GM23338 (cell line): Measurements from ENCODE around the gene FCHSD1. TPM values are rescaled to one million over a fixed set of nuclear protein-coding genes. Genes with fewer than 3 reads are reported as not detected.

ENCODE experiments used
- ATAC-seq: fragments of 200-7000 bp; cut with Tn5 transposase; 3 replicates; pipeline ENCODE4 v1.9.1; 2020
- DNase-seq: peaks from one replicate; pipeline ENCODE4 v3.0.0-alpha.2; 2015; ENCODE audit warnings: low spot score
- H2AFZ ChIP-seq: fragments of 200-600 bp; sonication (generic); 2 replicates; pipeline ENCODE4 v1.8.0; 2016; ENCODE audit warnings: antibody characterized with exemption, mild to moderate bottlenecking, moderate library complexity
- H3F3A ChIP-seq: fragments of 200-600 bp; sonication (generic); replicated peaks from 2 replicates; pipeline ENCODE4 v1.8.0; 2017; ENCODE audit warnings: antibody characterized with exemption, mixed run types, low read depth
- H3K27ac ChIP-seq: fragments of 200-600 bp; sonication (generic); 2 replicates; pipeline ENCODE4 v1.6.1; 2016; ENCODE audit warnings: low read depth
- H3K27me3 ChIP-seq: fragments of 200-600 bp; sonication (generic); 2 replicates; pipeline ENCODE4 v1.8.0; 2016; ENCODE audit warnings: mild to moderate bottlenecking, mixed run types, moderate library complexity; ENCODE audit not compliant: insufficient read depth
- H3K36me3 ChIP-seq: fragments of 200-600 bp; sonication (generic); 2 replicates; pipeline ENCODE4 v1.8.0; 2016; ENCODE audit warnings: mild to moderate bottlenecking; ENCODE audit not compliant: insufficient read depth
- H3K4me1 ChIP-seq: fragments of 200-600 bp; sonication (generic); 2 replicates; pipeline ENCODE4 v1.8.0; 2016; ENCODE audit warnings: mild to moderate bottlenecking, moderate library complexity; ENCODE audit not compliant: insufficient read depth
- H3K4me2 ChIP-seq: fragments of 200-600 bp; sonication (generic); 2 replicates; pipeline ENCODE4 v1.7.1; 2017; ENCODE audit warnings: mixed run types
- H3K4me3 ChIP-seq: fragments of 200-600 bp; sonication (generic); 2 replicates; pipeline ENCODE4 v1.6.1; 2016; ENCODE audit warnings: mixed run types
- H3K79me2 ChIP-seq: fragments of 200-600 bp; sonication (generic); replicated peaks from 2 replicates; pipeline ENCODE4 v1.8.0; 2017; ENCODE audit warnings: mild to moderate bottlenecking; ENCODE audit not compliant: insufficient read depth
- H3K9me2 ChIP-seq: fragments of 200-600 bp; sonication (generic); 2 replicates; pipeline ENCODE4 v1.8.0; 2017; ENCODE audit not compliant: insufficient read depth
- H4K20me1 ChIP-seq: fragments of 200-600 bp; sonication (generic); replicated peaks from 2 replicates; pipeline ENCODE4 v1.8.0; 2017; ENCODE audit warnings: mild to moderate bottlenecking; ENCODE audit not compliant: insufficient read depth
- H3K27ac Mint-ChIP-seq: 2 replicates; pipeline ENCODE4 v1.8.0; 2020; ENCODE audit warnings: inconsistent platforms, mild to moderate bottlenecking, moderate library complexity, mixed read lengths
- H3K27me3 Mint-ChIP-seq: 3 replicates; pipeline ENCODE4 v1.8.0; 2022; ENCODE audit warnings: low read depth, mild to moderate bottlenecking, moderate library complexity, mixed read lengths, inconsistent platforms; ENCODE audit not compliant: insufficient read depth, poor library complexity
- H3K36me3 Mint-ChIP-seq: 3 replicates; pipeline ENCODE4 v1.8.0; 2021; ENCODE audit warnings: low read depth, mild to moderate bottlenecking, inconsistent platforms, moderate library complexity, mixed read lengths
- H3K4me1 Mint-ChIP-seq: 3 replicates; pipeline ENCODE4 v1.8.0; 2020; ENCODE audit warnings: mild to moderate bottlenecking, inconsistent platforms, mixed read lengths
- H3K4me3 Mint-ChIP-seq: 3 replicates; pipeline ENCODE4 v1.8.0; 2021; ENCODE audit warnings: moderate library complexity, mild to moderate bottlenecking, inconsistent platforms, mixed read lengths
- H3K9me3 Mint-ChIP-seq: 3 replicates; pipeline ENCODE4 v1.8.0; 2020; ENCODE audit warnings: moderate library complexity, mild to moderate bottlenecking, inconsistent platforms, mixed read lengths
- CTCF ChIP-seq, 2 experiments: fragments of 200-600 bp in 1 of 2; sonication (generic) in 1 of 2; conservative IDR thresholded peaks; 2 replicates each; pipeline versions ENCODE4 v1.5.1 to v1.6.1; 2016 to 2017; ENCODE audit warnings: antibody characterized with exemption in 2 of 2, low read depth in 2 of 2, mild to moderate bottlenecking in 2 of 2, moderate library complexity in 1 of 2
- EZH2 ChIP-seq: fragments of 200-600 bp; sonication (generic); IDR thresholded peaks from one replicate; pipeline ENCODE4 v1.8.0; 2017; ENCODE audit warnings: antibody characterized with exemption, mild to moderate bottlenecking, low read depth; ENCODE audit not compliant: unreplicated experiment
- JUNB ChIP-seq: IDR thresholded peaks from one replicate; pipeline ENCODE4 v1.6.1; 2016; ENCODE audit warnings: antibody characterized with exemption; ENCODE audit not compliant: unreplicated experiment
- POLR2AphosphoS5 ChIP-seq: IDR thresholded peaks from 2 replicates; pipeline ENCODE4 v1.6.1; 2016; ENCODE audit warnings: antibody characterized with exemption, low read depth
- ZNF114 ChIP-seq: fragments of 250-450 bp; sonication (Bioruptor Pico); IDR thresholded peaks from 2 replicates; pipeline ENCODE4 v1.5.0; 2020; ENCODE audit warnings: mild to moderate bottlenecking, moderate library complexity
- ZNF331 ChIP-seq: fragments of 250-450 bp; sonication (Bioruptor Pico); IDR thresholded peaks from 2 replicates; pipeline ENCODE4 v1.5.0; 2020; ENCODE audit warnings: low read depth, mild to moderate bottlenecking, moderate library complexity
- polyA plus RNA-seq: library from polyadenylated mRNA; unstranded; fragments of >200 nt; fragmentation: Nextera tagmentation; extraction: Ambion mirVana; gene quantifications from 2 replicates; pipeline ENCODE4 v1.2.1, GENCODE V29; 2016
- total RNA-seq: library from RNA; depleted of rRNA; stranded (reverse); fragments of >200 nt; shearing (Covaris generic); gene quantifications from 2 replicates; pipeline ENCODE4 v1.2.3, GENCODE V29; 2014

FCHSD1 gene
- total and polyA plus RNA-seq, 2 experiments from 2014 or later = 24.7 to 46.6 TPM

- peaks cover 14% of the 10 kb centered on the region for H3K4me1 Mint-ChIP-seq
- no peak overlapping the region for H3K4me2 ChIP-seq
- no peak overlapping the region for H2AFZ ChIP-seq
- H3K27ac ChIP-seq = no peak overlapping the region
- ATAC-seq = peak; percentile 97
- H3K4me3 Mint-ChIP-seq = no peak overlapping the region
- peaks cover 37% of the 10 kb centered on the region for H3K36me3 ChIP-seq
- no peaks in the 10 kb centered on the region for H3K9me3 Mint-ChIP-seq
- no peak for TF ChIP-seq POLR2AphosphoS5
- peak; percentile 90 to 99 for TF ChIP-seq CTCF (conservative IDR thresholded peaks at IDR 0.05; ENCODE audit: low read depth in 2 of 2)
- H3K79me2 ChIP-seq = no peaks in the 10 kb centered on the region
- H3K4me3 ChIP-seq = no peak overlapping the region
- H3K9me2 ChIP-seq = no peaks in the 10 kb centered on the region
- no peaks in the 10 kb centered on the region for H3K4me1 ChIP-seq
- no peaks in the 10 kb centered on the region for H4K20me1 ChIP-seq
- H3K27me3 Mint-ChIP-seq = peaks cover 11% of the 10 kb centered on the region
- DNase-seq = peak; percentile 89
- 0 out of 2 replicates have a peak, but pooled peaks cover 3% of the 10 kb centered on the region for H3F3A ChIP-seq
- no peak overlapping the region for H3K27ac Mint-ChIP-seq
- no peaks in the 10 kb centered on the region for H3K27me3 ChIP-seq
- H3K36me3 Mint-ChIP-seq = peaks cover 61% of the 10 kb centered on the region
Measured at GRCh38 chr5:141664733-141665461, 13.7 kb upstream of the FCHSD1 start.

- Histone ChIP-seq H2AFZ (no peak overlapping the region), H3K27me3 (no peaks in the 10 kb centered on the region), H3K36me3 (peaks cover 37% of the 10 kb centered on the region), H4K20me1 (no peaks in the 10 kb centered on the region; the same call in 1 of the 2 replicates), H3K9me2 (no peaks in the 10 kb centered on the region), H3K4me2 (no peak overlapping the region), H3K79me2 (no peaks in the 10 kb centered on the region), H3K4me3 (no peak overlapping the region), H3F3A (0 out of 2 replicates have a peak, but pooled peaks cover 3% of the 10 kb centered on the region), H3K27ac (no peak overlapping the region), H3K4me1 (no peaks in the 10 kb centered on the region)
- Mint-ChIP-seq H3K4me1 (peaks cover 10% of the 10 kb centered on the region), H3K9me3 (no peaks in the 10 kb centered on the region), H3K4me3 (no peak overlapping the region), H3K27me3 (peaks cover 13% of the 10 kb centered on the region), H3K27ac (no peak overlapping the region), H3K36me3 (peaks cover 57% of the 10 kb centered on the region)
- DNase-seq = no peak
- no peak for ATAC-seq
- TF ChIP-seq ZNF331 (no peak), ZNF114 (CRISPR knock-in tag) (no peak), JUNB (no peak), CTCF (conservative IDR thresholded peaks at IDR 0.05; ENCODE audit: low read depth in 2 of 2) (no peak), EZH2 (no peak)
Measured at GRCh38 chr5:141663506-141663905, 12.3 kb upstream of the FCHSD1 start.
